GM19467 (cell line): Measurements from ENCODE around the gene MOB3A.
A peak's percentile ranks its signal among the peaks of the same experiment; 100 is the strongest.
"Not testable (repeated sequence)": the region's sequence is repeated elsewhere in the genome, so short reads cannot be mapped to it uniquely, and the experiment has no call there.

ENCODE experiments used
- ATAC-seq: cut with Tn5 transposase; IDR thresholded peaks from one replicate; pipeline ENCODE4 v1.9.1; 2021; ENCODE audit warnings: mild to moderate bottlenecking, moderate library complexity; ENCODE audit not compliant: unreplicated experiment

MOB3A gene

GRCh38 chr19:2109046-2109864 is 13.1 kb upstream of the MOB3A start:
- ATAC-seq = no peak

GRCh38 chr19:2108251-2109016 is 12.3 kb upstream of the MOB3A start:
- no peak for ATAC-seq

DNA sequence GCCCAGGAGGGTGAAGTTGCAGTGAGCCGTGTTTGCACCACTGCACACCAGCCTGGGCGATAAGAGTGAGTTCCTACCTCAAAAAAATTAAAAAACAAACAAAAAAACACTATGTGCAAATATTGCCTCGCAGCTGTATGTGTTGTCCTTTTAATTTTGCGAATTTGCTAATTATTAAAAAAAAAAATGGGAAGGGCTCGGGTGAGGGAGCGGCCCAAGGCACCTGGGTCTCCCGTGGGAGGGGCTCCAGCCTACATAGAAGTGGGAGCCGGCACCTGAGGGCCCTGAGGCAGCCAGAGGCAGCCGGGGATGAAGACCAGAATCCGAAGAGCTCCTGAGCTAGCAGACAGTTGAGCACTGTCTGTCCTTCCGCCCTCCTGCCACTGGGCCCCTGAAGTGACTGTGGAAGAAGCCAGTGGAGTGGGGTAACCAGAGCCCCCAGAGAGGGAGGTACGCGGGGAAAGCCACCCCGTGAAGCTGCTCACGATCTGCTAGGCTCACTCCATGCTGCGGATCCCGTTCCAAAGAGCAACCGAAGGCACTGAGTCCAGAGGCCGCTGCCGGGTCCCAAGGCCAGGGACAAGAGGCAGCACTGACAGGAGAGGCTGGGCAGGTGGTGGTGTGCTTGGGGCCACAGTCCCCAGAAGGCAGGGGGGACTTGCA is 7.0 kb upstream of the MOB3A start:
- no peak for ATAC-seq

- no peak for ATAC-seq
Measured at GRCh38 chr19:2101417-2102335, 5.5 kb upstream of the MOB3A start.

GRCh38 chr19:2100719-2101061 is 4.6 kb upstream of the MOB3A start:
- no peak for ATAC-seq

GRCh38 chr19:2099937-2100718 is 4.0 kb upstream of the MOB3A start:
- ATAC-seq = no peak

DNA sequence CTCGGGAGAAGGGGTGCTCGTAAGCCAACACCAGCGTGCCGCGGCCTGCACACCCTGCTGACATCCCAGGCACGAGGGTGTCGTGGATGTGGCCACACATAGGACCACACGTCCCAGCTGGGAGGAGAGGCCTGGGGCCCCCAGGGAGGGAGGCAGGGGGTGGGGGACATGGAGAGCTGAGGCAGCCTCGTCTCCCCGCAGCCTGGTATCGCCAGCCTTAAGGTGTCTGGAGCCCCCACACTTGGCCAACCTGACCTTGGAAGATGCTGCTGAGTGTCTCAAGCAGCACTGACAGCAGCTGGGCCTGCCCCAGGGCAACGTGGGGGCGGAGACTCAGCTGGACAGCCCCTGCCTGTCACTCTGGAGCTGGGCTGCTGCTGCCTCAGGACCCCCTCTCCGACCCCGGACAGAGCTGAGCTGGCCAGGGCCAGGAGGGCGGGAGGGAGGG is 3.0 kb upstream of the MOB3A start:
- no peak for ATAC-seq

- no peak for ATAC-seq
Measured at GRCh38 chr19:2097886-2098327, 1.8 kb upstream of the MOB3A start.

DNA sequence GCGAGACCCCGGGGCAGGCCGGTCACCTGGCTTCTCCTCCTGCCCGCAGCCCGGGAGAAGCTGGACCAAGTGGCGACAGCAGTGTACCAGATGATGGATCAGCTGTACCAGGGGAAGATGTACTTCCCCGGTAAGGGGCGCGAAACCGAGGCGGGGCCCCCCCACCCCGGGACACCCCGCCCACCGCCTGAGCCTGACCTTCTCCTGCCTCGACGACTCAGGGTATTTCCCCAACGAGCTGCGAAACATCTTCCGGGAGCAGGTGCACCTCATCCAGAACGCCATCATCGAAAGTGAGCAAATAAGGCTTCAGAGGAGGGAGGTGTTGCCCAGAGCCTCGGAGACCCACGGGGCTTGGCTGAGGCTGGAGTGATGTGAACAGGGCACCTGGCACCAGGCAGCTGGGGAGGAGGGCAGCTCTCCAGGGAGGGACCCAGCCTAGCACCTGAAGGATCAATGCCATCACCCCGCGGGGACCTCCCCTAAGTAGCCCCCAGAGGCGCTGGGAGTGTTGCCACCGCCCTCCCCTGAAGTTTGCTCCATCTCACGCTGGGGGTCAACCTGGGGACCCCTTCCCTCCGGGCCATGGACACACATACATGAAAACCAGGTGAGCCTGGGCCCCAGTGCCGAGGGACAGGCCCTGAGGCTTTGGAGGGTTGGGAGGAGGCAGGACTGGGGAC is 1.2 kb upstream of the MOB3A start:
- peak; percentile 1 for ATAC-seq

DNA sequence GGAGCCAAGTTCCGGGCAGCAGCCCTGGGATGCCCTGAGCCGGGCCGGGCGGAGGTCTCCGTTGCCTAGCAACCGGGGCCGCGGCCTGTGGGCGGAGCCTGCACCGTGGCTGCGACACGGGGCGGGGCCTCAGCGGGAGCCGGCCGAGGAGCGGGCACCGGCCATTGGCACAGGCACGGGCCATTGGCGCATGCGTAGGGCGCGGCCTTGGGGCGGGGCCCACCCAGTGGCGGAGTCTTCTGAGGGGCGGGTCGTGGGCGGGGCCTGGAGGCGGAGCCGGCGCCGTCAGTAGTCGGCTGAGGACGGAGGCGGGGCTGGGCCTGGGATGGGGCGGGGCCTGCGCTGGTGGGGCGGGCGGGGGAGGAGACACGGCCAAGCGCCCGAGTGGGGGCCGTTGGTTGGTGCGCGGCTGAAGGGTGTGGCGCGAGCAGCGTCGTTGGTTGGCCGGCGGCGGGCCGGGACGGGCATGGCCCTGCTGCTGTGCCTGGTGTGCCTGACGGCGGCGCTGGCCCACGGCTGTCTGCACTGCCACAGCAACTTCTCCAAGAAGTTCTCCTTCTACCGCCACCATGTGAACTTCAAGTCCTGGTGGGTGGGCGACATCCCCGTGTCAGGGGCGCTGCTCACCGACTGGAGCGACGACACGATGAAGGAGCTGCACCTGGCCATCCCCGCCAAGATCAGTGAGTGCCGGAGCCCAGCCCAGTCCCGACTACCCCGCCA is 515 bp upstream of the MOB3A start, which contains the start of gene IZUMO4:
Gene IZUMO4 (plus strand): TSS at position 436 of the 723 bp plus-strand sequence. CDS start 31 bp downstream, at position 467.
- peak; percentile 50 for ATAC-seq

- not testable (repeated sequence) for ATAC-seq
Measured at GRCh38 chr19:2091926-2092525, 4.1 kb downstream of the MOB3A start.

GRCh38 chr19:2089727-2090053 is 6.4 kb downstream of the MOB3A start:
- ATAC-seq = no peak

DNA sequence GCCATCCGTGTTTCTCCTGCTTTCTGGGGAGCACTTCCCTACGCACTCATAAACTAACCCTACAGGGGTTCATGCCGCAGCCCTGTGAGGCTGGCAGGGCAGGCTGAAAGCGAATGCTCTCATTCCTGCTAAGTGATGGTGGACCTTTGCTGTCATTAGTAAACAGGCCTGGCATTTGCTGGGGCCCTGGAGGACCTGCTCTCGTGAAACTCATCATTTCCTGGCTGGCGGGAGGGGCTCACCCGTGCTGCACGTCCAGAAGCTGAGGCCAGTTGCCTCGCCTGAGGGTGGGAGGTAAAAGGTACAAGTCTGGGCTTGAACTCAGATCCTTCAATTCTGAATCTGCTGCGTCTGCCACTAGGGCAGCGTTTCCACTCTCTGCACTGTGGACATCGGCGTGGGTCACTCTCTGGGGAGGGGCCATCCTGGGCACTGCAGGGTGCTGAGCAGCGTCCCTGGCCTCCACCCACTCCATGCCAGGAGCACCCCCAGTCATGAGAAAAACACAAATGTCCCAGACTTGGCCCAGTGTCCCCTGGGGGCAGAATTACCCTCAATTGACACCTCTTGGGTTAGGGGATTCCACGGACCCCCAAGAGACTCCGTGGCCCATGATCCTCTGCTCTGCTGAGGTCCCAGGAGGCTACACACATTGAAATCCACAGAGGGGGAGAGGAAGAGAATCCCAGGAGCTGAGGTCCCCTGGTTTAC is 7.0 kb downstream of the MOB3A start:
- no peak for ATAC-seq

DNA sequence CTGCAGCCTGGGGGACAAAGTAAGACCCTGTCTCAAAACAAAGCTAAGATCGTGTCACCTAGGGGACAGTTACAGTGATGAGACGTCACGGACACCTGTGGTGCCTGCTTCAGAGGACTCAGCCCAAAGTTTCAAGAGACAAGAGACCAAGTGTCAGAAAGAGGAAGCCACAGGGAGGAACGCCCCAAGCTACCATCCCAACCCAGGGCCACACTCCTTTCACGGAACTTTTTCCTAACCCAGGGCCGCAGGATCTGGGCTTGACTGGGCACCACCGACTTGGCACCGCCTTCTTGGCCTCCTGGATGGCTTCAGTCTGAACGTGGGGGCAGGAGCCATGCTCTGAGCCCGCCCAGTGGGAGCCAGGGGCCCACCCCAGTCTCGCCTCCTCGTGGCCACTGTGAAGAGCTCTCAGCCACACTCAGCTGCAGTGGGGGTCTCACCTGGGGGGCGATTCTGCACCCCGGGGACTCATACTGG is 8.5 kb downstream of the MOB3A start:
- no peak for ATAC-seq

GRCh38 chr19:2086695-2087620 is 9.2 kb downstream of the MOB3A start:
- ATAC-seq = not testable (repeated sequence)

DNA sequence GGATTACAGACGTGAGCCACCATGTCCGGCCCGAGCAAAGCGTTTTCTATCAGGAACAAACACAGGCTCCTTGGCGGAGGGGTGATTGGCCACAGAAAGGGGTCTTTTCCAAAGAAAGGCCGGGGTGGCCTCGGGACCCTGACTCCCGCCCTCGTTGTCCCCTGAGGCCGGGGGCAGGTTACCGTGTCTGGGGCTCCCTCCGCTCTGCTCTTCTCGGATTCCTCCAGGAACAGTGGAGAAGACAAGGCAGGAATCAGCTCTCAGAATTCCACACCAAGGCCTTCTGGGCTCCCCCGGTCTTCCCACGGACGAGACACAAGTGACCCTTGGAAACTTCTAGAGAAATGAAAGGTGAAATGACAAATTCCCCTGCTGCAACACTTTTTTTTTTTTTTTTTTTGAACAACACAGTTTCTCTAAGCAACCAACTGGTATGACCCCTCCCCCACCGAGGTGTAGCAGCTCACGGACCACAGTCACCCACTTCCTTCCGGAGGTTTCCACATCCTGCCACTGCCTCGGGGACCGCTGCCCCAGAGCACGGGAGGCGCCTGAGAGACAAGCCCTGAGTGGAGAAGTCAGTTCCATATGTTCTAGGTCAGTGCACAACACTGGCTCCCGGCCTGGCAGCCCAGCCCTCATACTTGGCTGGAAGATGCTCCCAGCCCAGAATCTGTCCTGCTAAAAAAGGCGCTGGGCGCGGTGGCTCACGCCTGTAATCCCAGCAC is 11.0 kb downstream of the MOB3A start:
- peak; percentile 31 for ATAC-seq
